Measurements from ENCODE around the gene SP140L. TPM values are rescaled to one million over a fixed set of nuclear protein-coding genes. Genes with fewer than 3 reads are reported as not detected.

SP140L gene
- polyA plus RNA-seq, 1 experiment, result 8.7 TPM

DNA sequence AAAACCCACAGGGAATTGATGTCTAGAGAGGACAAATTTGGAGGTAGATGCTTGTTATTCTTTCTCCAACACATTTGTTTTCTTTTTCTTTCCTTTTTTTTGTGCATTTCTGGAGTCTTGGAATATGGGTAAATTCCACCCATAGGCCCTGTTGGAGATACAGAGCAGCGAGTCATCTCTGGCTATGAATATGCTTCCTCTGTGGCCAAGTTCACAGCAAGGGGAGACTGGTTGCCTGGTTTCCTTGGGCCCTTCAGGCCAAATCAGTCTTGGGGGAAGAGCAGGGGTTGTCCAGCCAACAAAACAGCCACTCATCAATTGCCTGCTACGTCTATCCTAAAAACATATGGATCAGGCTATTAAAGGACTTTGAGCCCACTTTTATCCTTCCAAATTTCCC lies 116.5 kb downstream of the SP140L start:
- DNase-seq (ENCODE audit: low read depth), result no peak
- ChIA-PET POLR2A (no interaction called here), CTCF (no interaction called here)
- TF ChIP-seq, protein P1, sequence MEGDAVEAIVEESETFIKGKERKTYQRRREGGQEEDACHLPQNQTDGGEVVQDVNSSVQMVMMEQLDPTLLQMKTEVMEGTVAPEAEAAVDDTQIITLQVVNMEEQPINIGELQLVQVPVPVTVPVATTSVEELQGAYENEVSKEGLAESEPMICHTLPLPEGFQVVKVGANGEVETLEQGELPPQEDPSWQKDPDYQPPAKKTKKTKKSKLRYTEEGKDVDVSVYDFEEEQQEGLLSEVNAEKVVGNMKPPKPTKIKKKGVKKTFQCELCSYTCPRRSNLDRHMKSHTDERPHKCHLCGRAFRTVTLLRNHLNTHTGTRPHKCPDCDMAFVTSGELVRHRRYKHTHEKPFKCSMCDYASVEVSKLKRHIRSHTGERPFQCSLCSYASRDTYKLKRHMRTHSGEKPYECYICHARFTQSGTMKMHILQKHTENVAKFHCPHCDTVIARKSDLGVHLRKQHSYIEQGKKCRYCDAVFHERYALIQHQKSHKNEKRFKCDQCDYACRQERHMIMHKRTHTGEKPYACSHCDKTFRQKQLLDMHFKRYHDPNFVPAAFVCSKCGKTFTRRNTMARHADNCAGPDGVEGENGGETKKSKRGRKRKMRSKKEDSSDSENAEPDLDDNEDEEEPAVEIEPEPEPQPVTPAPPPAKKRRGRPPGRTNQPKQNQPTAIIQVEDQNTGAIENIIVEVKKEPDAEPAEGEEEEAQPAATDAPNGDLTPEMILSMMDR (IDR thresholded peaks at IDR 0.05; ENCODE audit: insufficient read depth, low read depth, low read length), result no peak
- Histone ChIP-seq H3K27me3 (ENCODE audit: control insufficient read depth, insufficient read depth, low read length) (no peaks in the 10 kb centered on the region), H3K4me3 (ENCODE audit: low read depth, low read length) (no peak overlapping the region), H3K36me3 (ENCODE audit: control insufficient read depth, insufficient read depth, low read length) (peaks cover 13% of the 10 kb centered on the region)

DNA sequence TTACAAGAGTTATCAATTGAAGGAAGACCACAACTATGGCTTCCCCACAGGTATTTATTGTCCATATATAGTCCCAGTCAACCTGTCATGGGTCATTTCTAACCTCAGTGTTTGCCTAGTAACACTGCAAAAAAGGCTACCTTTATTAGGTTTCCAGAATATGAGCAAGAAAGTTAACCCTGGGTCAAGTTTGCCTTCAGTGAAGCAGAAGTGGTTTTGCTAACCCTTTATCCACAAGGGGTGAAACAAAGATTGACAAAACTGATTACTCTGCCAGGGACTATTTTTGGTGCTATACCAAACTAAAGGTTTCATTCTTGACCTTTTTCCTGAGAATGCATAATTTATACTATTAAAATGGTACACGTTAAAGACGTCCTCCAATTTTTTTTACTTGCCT lies 117.8 kb downstream of the SP140L start:
- ChIA-PET POLR2A (no interaction called here), CTCF (no interaction called here)
- H3K27me3 ChIP-seq (ENCODE audit: control insufficient read depth, insufficient read depth, low read length), result no peaks in the 10 kb centered on the region
- DNase-seq (ENCODE audit: low read depth), result no peak
- peaks cover 21% of the 10 kb centered on the region for H3K36me3 ChIP-seq (ENCODE audit: control insufficient read depth, insufficient read depth, low read length)
- TF ChIP-seq, protein P1 (IDR thresholded peaks at IDR 0.05; ENCODE audit: insufficient read depth, low read depth, low read length), result no peak
- H3K4me3 ChIP-seq (ENCODE audit: low read depth, low read length), result no peak overlapping the region

DNA sequence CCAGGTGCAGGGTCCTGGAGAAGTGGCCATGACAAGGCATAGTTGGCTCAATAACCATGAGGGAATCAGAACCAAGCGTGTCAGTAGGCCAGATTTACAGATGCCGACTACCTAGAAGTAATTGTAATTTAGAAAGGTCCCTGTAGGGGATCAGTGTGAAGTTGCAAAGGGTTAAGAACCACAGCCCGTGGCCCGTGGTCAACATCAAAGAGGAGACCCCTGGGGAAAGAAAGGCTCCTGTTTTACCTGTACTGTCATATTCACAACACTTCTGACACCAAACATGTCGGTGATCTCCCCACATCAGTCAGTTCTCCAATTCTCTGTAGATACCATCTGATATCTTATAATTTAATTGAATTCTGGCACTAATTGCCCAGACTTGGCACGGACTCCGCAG lies 120.0 kb downstream of the SP140L start:
- CTCF ChIA-PET, result no interaction called here
- TF ChIP-seq, protein P1 (IDR thresholded peaks at IDR 0.05; ENCODE audit: insufficient read depth, low read depth, low read length), result no peak
- no peak for DNase-seq (ENCODE audit: low read depth)
- POLR2A ChIA-PET, result no interaction called here
- no peaks in the 10 kb centered on the region for H3K27me3 ChIP-seq (ENCODE audit: control insufficient read depth, insufficient read depth, low read length)
- H3K4me3 ChIP-seq (ENCODE audit: low read depth, low read length), result no peak overlapping the region
- H3K36me3 ChIP-seq (ENCODE audit: control insufficient read depth, insufficient read depth, low read length), result peaks cover 21% of the 10 kb centered on the region

DNA sequence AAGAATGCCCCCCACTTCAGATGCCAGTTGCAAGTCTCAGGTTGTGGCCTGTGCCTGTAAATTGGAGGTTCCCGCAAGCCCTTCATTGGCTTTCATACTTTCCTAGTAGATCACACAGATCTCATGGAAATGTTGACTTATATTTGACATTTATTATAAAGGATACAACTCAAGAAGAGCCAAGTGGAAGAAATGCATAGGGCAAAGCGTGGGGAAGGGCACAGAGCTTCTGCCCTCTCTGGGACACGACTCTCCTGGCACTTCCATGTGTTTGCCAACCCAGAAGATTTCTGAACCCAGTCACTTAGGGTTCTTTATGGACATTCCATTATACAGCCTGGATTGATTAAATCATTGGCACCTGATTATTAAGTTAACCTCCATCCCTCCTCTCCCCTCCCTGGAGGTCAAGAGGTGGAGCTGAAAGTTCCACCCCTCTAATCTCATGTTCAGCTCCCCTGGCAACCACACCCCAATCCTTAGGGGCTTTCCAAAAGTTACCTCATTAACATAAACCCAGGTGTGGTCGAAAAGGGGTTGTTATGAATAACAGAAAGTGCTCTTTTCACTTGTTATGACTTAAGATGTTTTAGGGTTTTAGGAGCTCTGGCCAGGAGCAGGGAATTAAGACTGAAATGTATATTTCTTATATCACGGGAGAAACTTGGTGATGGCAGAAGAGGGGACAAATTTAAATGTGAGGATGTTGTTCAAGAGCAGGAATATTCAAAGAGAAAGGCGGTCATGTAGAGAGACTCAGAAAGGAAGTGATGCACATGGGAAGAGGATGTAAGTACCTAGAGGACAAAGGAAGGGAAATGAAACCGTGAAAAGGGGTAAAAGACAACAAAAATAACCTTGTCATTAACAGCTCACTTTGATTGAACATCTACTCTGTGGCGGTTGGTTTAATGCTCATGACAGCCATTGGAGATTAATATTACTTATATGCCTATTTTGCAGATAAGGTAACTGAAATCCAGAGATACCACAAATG lies 120.8 kb downstream of the SP140L start:
- Histone ChIP-seq H3K27me3 (ENCODE audit: control insufficient read depth, insufficient read depth, low read length) (no peaks in the 10 kb centered on the region), H3K4me3 (ENCODE audit: low read depth, low read length) (no peak overlapping the region), H3K36me3 (ENCODE audit: control insufficient read depth, insufficient read depth, low read length) (peaks cover 21% of the 10 kb centered on the region)
- DNase-seq (ENCODE audit: low read depth), result no peak
- CTCF ChIA-PET, result no interaction called here
- TF ChIP-seq, protein P1 (IDR thresholded peaks at IDR 0.05; ENCODE audit: insufficient read depth, low read depth, low read length), result no peak
- POLR2A ChIA-PET, result no interaction called here

DNA sequence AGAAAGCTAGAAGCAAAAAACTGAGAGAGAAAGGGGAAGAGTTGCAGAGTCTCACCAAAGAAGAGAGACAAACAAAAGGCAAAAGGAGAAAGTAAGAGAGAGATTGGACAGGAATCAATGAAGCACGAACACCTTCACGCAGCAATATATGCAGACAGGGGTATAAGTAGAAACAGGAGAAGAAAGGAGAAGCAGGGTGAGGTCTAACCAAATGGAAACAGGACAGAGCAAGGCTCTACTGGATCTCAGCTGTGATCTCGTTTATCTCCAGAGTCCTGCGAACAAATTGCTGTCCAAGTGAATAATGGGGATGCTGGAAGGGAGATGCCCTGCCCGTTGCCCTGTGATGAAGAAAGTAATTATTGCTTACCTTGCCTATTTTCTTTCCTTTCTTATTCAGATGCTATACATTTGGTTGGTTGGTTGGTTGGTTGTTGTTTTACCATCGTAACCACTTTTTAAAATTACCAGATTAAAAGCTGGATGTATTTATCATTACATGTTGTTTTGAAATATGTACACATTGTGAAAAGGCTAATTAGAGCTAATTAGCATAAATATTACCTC lies 123.0 kb downstream of the SP140L start:
- H3K4me3 ChIP-seq (ENCODE audit: low read depth, low read length), result no peak overlapping the region
- ChIA-PET POLR2A (no interaction called here), CTCF (no interaction called here)
- TF ChIP-seq, protein P1 (IDR thresholded peaks at IDR 0.05; ENCODE audit: insufficient read depth, low read depth, low read length), result no peak
- peaks cover 14% of the 10 kb centered on the region for H3K36me3 ChIP-seq (ENCODE audit: control insufficient read depth, insufficient read depth, low read length)
- DNase-seq (ENCODE audit: low read depth), result no peak
- no peaks in the 10 kb centered on the region for H3K27me3 ChIP-seq (ENCODE audit: control insufficient read depth, insufficient read depth, low read length)
